Neuron (in vitro differentiated cells): ENCODE measurements around the gene AFF3.
"Not testable (repeated sequence)": the region's sequence is repeated elsewhere in the genome, so short reads cannot be mapped to it uniquely, and the experiment has no call there.

Source experiments
- H2AFZ ChIP-seq: one replicate; pipeline ENCODE4 v1.6.1; 2013; ENCODE audit warnings: low read depth, mild to moderate bottlenecking, inconsistent platforms, low read length, moderate library complexity
- H3K27me3 ChIP-seq: one replicate; pipeline ENCODE4 v1.6.1; 2013; ENCODE audit warnings: low read length; ENCODE audit not compliant: insufficient read depth
- H3K36me3 ChIP-seq: one replicate; pipeline ENCODE4 v1.6.1; 2013; ENCODE audit warnings: low read length; ENCODE audit not compliant: insufficient read depth
- H3K4me1 ChIP-seq: one replicate; pipeline ENCODE4 v1.6.1; 2013; ENCODE audit warnings: low read length; ENCODE audit not compliant: insufficient read depth
- H3K4me3 ChIP-seq: 2 replicates; pipeline ENCODE4 v1.5.1; 2013; ENCODE audit warnings: mild to moderate bottlenecking, low read length, moderate library complexity
- H3K9me3 ChIP-seq: one replicate; pipeline ENCODE4 v1.6.1; 2013; ENCODE audit warnings: low read length

Gene AFF3

DNA sequence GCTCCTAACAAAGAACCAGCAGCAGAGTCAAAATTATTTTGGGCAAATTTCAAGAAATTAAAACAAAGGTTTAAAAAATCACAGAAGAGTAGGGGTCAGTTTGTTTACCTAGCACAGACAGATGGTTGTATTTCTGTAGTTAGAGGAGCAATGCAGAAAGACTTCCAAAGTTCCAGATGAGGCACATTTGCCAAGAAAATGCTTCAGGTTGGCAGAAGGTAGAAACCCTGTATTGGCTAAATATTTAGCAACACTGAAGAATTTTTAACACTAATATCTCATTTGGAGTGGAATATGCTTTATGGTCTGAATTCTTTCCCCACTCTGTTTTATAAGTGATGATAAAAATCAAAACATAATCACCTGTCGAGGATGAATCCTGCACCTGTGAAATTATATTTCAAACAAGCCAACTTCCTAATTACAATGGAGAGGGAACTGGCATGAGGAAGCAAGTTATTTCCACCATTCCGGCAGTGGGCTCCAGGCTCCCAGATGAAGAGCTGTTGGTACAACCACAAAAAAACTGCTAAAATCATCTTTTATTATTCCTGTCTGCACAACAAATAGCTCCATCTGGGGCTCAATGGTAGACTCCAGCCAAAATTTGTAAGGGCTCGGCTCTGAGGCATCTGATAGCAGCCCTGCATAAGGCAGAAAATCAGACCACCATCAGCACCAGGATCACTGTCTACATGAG, 366.0 kb downstream of the AFF3 start:
- peaks cover 13% of the 10 kb centered on the region for H3K9me3 ChIP-seq
- no peak overlapping the region for H3K4me3 ChIP-seq
- H2AFZ ChIP-seq: no peak overlapping the region
- no peaks in the 10 kb centered on the region for H3K4me1 ChIP-seq
- H3K27me3 ChIP-seq: no peaks in the 10 kb centered on the region
- H3K36me3 ChIP-seq: no peaks in the 10 kb centered on the region

DNA sequence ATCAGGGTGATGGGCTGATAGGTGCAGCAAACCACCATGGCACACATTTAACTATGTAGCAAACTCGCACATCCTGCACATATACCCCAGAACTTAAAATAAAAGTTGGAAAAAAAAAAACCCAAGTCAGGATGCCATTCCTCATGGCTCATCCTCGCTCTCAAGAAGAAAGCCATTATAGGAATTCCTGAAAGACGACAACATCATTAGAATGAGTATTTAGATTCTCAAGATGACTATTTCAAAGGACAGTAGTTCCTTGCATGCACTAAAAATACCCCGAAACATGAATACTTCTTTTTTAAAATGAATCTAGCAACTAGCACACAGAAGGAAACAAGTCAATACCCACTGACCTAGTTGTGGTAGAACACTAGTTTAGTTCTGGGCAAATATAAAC, 366.8 kb downstream of the AFF3 start:
- Histone ChIP-seq H3K27me3 (no peaks in the 10 kb centered on the region), H3K4me1 (no peaks in the 10 kb centered on the region), H3K4me3 (no peak overlapping the region), H2AFZ (no peak overlapping the region), H3K9me3 (peaks cover 15% of the 10 kb centered on the region), H3K36me3 (no peaks in the 10 kb centered on the region)

- not testable (repeated sequence) for H3K27me3 ChIP-seq, H3K36me3 ChIP-seq, H3K4me1 ChIP-seq, H3K4me3 ChIP-seq, H2AFZ ChIP-seq
- peaks cover 20% of the 10 kb centered on the region for H3K9me3 ChIP-seq
Measured at GRCh38 chr2:99773642-99774041, 368.7 kb downstream of the AFF3 start.

GRCh38 chr2:99772591-99773331, 369.6 kb downstream of the AFF3 start:
- H3K27me3 ChIP-seq: no peaks in the 10 kb centered on the region
- H3K9me3 ChIP-seq: peaks cover 16% of the 10 kb centered on the region
- no peaks in the 10 kb centered on the region for H3K36me3 ChIP-seq
- H3K4me3 ChIP-seq: no peak overlapping the region
- H3K4me1 ChIP-seq: no peaks in the 10 kb centered on the region
- no peak overlapping the region for H2AFZ ChIP-seq

DNA sequence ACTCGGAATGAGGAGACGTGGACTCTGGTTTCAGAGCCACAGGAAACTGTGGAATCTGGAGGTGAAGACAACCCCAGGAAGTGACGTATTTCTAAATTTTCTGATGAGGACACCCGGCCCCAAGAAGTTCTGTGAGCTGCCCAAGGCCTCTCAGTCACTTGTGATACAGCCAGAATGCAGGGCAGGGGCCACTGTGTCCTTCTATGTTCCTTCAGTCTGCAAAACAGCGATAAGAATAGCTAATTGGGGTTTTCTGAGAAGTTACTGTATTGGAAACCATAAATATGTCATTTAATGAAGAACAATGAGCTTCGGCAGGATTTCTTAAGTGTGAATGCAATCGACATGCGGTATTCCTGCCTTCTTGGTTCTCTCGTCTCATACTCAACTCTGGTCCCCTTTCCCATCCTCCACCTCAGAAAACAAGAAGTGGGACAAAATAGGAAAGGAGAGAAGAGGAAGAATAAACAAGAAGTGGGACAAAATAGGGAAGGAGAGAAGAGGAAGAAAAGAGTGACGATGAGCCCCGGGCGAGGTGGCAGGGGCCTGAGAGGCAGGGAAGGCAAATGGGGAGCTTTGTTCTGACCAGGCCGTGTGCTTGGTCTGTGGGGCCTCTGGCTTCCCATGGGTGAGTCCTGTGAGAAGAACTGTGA, 370.6 kb downstream of the AFF3 start:
- Histone ChIP-seq H3K4me3 (no peak overlapping the region), H2AFZ (no peak overlapping the region), H3K36me3 (no peaks in the 10 kb centered on the region), H3K4me1 (no peaks in the 10 kb centered on the region), H3K27me3 (no peaks in the 10 kb centered on the region), H3K9me3 (peaks cover 10% of the 10 kb centered on the region)

DNA sequence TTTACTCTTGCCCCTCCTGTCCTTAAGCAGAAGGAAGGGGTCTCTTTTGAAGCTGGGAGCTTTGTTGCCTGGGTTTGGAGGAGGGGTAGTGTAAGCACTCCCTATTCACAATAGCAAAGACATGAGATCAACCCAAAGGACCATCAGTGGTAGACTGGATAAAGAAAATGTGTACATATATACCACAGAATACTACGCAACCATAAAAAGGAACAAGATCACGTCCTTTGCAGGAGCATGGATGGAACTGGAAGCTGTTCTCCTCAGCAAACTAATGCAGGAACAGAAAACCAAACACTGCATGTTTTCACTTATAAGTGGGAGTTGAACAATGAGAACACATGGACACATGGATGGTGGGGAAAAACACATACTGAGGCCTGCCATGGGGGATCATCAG, 371.5 kb downstream of the AFF3 start:
- H3K27me3 ChIP-seq: no peaks in the 10 kb centered on the region
- no peaks in the 10 kb centered on the region for H3K4me1 ChIP-seq
- peaks cover 10% of the 10 kb centered on the region for H3K9me3 ChIP-seq
- no peak overlapping the region for H3K4me3 ChIP-seq
- no peak overlapping the region for H2AFZ ChIP-seq
- H3K36me3 ChIP-seq: no peaks in the 10 kb centered on the region

DNA sequence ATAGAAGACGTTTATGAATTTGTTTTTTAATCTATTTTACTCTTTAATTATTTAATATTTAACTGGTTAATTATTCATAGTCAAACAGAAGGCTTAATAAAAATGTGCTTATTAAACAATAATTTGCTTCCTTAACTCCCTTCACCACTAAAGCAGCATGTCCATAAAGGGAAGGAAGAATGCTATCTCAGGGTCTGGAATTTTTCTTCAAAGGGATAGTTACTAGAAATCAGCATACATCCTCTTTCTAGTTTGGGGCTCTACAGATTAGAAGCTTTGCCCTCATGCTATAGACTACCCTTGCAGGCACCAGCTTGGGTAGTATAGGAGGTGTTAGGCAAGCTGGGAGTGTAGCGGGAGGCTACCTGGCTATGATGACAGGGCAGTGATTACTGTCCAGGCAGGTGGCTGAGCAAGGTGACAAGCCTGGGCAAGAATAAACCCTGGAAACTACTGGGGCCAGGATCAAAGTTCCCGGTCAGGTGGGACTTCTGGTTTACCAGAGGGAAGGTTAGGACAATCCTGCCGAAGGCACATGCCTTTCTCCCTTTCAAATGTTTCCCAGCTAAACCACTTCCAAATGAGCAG, 376.6 kb downstream of the AFF3 start:
- peaks cover 10% of the 10 kb centered on the region for H3K9me3 ChIP-seq
- H3K4me3 ChIP-seq: no peak overlapping the region
- no peaks in the 10 kb centered on the region for H3K27me3 ChIP-seq
- H3K36me3 ChIP-seq: no peaks in the 10 kb centered on the region
- no peak overlapping the region for H2AFZ ChIP-seq
- no peaks in the 10 kb centered on the region for H3K4me1 ChIP-seq

GRCh38 chr2:99763764-99764163, 378.6 kb downstream of the AFF3 start:
- Histone ChIP-seq H2AFZ (no peak overlapping the region), H3K27me3 (no peaks in the 10 kb centered on the region), H3K4me3 (no peak overlapping the region), H3K9me3 (no peaks in the 10 kb centered on the region), H3K36me3 (no peaks in the 10 kb centered on the region), H3K4me1 (no peaks in the 10 kb centered on the region)

- Histone ChIP-seq H3K4me3 (no peak overlapping the region), H3K4me1 (no peaks in the 10 kb centered on the region), H3K36me3 (no peaks in the 10 kb centered on the region), H3K9me3 (no peaks in the 10 kb centered on the region), H2AFZ (no peak overlapping the region), H3K27me3 (no peaks in the 10 kb centered on the region)
Measured at GRCh38 chr2:99762714-99763113, 379.7 kb downstream of the AFF3 start.

- Histone ChIP-seq H2AFZ (no peak overlapping the region), H3K27me3 (no peaks in the 10 kb centered on the region), H3K9me3 (no peaks in the 10 kb centered on the region), H3K4me1 (peaks cover 4% of the 10 kb centered on the region), H3K36me3 (no peaks in the 10 kb centered on the region), H3K4me3 (no peak overlapping the region)
Measured at GRCh38 chr2:99757611-99758114, 384.7 kb downstream of the AFF3 start.

- H3K36me3 ChIP-seq: no peaks in the 10 kb centered on the region
- H2AFZ ChIP-seq: no peak overlapping the region
- peaks cover 4% of the 10 kb centered on the region for H3K4me1 ChIP-seq
- H3K27me3 ChIP-seq: no peaks in the 10 kb centered on the region
- H3K4me3 ChIP-seq: no peak overlapping the region
- no peaks in the 10 kb centered on the region for H3K9me3 ChIP-seq
Measured at GRCh38 chr2:99756059-99756458, 386.3 kb downstream of the AFF3 start.

DNA sequence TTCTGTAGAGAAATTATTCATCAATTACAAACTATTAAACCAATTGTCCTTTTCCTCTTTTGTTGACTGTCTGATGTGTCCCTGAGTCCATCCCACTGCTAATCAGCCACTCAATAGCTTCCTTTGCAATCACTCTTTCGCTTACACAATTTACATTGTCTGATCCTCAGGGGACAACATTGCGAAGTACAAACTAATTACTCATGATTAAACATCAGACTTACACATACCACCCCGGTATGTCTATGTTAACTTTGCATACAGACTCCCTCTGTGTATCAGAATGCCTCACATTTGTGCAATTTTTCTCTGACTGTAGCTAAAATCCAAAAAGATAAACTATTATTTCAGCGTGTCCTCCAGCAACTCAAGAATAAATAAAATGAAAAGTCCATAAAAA, 388.2 kb downstream of the AFF3 start:
- Histone ChIP-seq H3K9me3 (no peaks in the 10 kb centered on the region), H2AFZ (no peak overlapping the region), H3K27me3 (no peaks in the 10 kb centered on the region), H3K36me3 (no peaks in the 10 kb centered on the region), H3K4me1 (peaks cover 4% of the 10 kb centered on the region), H3K4me3 (no peak overlapping the region)

- Histone ChIP-seq H3K4me1 (peaks cover 4% of the 10 kb centered on the region), H3K36me3 (no peaks in the 10 kb centered on the region), H3K27me3 (no peaks in the 10 kb centered on the region), H3K9me3 (no peaks in the 10 kb centered on the region), H3K4me3 (no peak overlapping the region), H2AFZ (no peak overlapping the region)
Measured at GRCh38 chr2:99753505-99753904, 388.9 kb downstream of the AFF3 start.
